ENCODE data around the gene FNBP1.

Gene FNBP1

DNA sequence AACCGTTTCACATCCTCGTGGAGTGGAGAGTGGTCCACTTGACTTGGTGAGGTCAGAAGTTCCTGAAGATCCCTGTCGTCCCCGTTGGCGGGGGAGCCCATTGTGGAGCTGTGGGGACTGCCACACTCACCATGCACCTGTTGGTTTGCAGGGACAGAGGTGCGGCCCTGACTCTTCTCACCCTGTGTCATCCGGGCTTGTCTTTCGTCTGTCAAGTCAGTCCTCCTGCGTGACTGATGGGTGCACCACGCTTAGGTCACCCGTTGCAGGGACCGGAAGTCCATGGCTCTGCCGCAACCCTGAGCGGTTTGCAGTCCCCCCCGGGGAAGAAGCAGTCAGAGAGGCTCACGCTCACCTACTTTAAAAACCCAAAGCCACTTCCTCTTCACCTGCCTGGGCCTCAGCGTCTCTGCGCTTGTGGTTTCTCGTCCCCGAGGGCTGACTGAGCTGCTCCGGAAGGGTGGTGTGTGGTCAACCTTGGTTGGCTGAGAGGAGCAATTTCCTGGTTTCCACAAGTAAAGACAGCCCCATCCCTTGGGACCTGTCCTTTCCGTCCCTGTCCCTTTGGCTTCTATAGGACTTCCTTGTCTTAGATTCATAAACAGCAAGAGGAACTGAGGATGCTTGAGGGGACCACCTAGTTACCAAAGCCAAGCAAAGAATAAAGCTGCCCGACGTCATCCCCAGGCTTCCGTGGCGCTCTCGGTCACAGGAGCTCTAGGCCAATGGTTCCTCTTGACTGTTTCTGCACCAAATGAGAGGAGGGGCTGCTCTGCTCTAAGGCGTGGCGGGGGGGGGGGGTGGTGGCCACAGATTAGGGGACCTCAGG is 154.5 kb downstream of the FNBP1 start:
- peak; percentile 66 to 67 for ATAC-seq

DNA sequence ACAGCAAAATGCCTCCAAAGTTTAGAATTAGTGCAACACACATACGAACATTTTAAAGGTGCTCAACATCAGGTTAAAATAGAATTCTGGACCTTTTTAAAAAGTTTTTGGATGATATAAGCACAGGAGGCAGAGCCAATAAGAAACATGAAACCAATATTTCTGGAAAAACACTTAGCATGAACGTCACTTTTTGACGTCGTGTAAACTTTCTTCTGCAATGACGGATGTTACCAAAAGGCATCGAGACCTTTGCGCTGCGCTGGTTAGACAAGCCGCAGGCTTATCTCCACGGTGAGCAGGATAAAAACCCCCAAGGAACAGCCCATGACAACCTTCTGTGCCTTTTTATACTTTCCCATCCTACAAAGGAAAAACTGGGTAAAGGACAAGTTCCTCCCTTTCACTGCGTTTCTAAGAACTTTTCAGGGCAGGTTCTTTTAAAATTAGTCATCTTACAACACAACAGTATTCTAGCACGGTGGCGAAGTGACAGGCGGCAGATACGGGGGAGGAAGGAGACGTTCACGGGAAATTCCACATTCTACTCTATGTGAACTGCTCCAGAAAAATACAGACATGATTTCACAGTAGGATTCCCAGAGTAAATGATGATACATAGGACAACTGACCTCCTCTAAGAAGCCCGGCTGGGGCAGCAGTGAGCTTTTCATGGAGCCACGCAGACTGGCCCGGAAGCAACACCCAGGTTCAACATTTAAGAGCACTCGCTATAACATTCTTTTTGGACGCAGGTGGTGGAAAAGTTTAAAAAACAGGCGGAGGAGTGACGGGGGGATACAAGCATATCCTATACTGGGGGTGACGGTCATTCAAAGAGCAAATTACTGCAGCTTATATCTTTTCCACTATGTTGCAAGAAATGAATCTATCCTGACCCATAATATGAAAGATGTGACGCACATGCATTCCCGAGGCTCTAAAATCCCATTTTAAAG is 155.4 kb downstream of the FNBP1 start:
- ATAC-seq = peak; percentile 8 to 20

DNA sequence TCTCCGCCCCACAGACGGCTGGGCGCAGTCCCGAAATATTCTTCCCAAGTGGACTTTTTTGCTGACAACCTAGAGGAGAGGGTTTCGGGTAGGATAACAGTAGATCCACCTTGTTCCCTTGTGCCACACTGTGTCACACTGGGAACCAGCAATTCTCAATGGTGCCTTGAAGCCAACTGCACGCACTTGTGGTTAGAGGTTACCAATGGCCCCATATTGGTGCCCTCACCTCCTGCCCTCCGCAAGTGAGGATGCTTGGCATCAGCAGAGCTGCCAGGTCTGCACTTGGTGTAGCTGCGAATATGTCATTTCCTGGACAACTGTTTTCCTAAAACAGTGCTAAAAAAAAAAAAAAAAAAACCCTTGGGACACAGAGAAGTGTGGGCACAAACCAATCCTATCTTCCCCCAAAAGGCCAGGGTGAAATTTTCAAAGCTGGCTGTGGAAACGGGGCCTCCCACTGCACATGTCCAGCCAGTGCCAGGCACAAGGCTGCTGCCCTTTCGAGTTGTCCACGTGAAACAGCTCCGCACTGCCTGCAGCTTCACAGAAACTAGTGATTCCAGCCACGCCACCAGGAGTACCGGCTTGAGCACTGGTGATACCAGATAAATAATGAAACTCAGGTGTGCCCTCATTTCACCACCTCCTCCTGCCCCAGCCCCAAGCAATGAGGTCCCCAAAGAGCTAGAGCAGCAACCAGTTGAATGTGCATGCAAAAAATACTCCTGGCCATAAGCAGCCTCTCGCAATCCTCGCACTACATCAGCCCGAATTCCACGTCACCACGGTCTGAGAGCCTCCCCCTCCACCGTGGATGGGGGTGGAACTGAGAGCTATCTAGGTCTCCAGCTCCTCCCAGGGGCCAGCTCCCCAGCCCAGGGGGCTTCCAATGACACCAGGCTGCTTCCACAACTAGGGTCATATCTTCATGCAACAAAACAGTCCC is 156.5 kb downstream of the FNBP1 start:
- ATAC-seq = no peak

DNA sequence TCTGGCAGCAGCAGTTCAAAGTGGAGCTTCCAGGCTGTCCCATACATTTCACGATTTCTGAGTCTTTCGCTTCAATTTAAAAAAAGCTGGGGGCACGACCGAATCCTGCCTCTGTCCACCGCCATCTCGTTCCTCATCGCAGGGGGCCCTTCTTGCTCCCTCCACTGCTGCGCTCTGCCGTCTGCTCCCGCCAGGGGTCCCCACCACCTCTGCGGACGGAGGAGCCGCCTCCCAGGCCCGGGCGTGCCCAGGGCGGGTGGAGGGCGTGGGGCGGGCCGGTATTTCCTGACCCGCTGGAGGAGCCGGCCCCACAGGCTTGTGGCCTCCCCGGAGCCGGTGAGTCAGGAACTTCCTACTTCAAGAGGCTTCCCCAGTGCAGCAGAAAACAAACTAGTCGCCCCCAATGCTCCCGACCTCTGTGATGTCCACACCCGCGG is 157.3 kb downstream of the FNBP1 start:
- peak; percentile 29 to 32 for ATAC-seq

DNA sequence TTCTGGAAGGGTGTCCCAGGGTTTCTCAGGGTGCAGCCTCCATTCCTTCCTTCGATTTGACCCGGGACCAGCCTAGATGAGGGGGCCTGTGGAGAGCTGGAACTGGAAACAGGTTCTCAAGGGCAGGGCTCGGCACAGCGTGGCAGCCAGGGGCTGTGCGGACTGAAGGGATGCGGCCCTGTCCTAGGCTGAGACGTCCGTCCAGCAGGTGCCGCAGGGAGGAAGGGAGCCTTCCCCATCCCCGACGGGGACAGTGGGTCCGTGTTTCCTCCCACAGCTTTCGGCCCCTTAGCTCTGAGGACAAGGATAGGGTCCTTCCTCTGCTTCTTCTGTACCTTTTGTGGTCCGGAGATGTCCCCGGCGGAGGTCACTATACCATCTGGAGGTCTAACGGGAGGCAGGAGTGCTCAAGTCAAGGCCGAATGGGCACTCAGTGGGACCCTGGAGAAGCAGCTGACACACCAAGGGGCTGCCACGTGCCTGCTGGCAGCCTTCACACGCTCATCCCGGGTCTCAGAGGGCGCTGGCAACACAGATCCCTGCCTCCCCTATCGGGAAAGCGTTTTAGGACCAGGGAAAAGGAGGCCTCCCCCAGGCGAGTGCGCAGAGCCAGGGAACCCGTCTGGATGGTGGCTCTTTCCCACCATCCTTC is 157.8 kb downstream of the FNBP1 start:
- no peak for ATAC-seq

DNA sequence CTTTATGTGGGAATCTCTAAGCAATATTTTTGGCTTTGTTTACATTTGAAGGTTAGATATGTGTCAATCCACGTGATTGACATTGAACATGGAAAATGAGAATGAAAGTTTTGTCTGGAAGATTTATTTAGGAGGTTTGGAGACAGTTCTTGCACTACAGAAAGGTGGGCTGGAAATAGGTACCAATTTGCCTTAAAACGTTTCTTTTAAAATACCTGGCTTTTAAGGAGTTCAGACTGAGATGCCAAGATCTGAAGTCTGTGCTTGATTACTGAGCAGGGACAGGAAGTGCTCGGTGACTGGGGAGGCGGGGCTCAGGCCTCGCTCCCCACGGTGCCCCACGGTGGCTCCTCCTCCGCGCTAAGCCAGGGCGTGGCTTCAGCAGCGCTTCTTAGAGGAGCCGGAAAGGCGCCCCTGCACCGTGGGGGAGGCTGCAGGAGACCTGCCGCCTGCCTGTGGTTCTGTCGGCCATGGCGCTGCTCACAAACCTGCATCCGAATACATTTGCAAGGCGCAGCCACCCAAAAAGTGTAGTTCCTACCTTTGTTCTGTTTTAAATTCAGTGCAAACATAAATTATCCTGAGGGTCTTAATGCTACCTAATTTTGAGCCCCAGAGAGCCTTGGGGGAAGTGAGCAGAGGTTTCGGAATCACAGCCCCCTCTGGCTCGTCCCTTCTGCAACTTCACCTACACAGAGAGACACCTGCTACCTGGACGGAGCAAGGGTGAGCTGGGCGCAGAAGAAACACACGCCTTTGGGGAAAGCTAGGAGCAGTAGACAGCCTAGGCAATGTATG is 158.6 kb downstream of the FNBP1 start:
- peak; percentile 55 to 57 for ATAC-seq

DNA sequence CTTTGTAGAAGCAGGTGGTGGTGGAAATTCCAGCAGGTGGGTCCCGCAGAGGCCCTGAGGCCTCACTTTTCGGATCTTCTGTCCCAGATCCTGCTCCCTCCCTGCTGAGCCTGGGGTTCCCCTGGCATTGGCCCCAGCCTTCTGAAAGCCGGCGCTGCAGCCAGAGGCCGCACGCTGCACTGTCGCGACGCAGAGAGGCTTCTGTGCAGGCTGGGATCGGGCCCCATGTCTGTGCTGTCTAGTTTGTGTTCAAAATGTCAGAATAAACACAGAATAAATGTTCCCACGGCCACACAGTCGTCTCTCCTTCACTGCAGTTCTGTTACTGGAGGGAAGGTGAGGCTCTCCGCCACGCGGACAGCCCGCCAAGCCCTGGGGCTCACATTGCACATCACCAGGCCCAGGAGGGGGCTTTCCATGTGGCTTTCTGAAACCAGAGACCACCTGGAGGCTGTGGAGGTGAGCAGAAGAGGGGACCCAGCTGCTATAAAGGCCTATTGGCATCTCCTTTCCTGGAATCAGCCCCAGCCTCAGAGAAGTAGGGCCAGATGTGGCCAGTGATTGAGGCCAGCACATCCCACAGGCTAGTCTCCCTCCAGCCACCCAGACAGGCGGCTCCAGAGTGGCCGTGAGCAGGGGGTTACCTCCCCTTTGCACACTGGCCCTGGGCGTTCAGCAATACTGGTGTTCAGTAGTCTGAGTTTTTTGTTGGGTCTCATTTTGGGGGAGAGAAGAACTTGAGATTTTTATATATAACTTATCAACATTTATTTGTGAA is 161.3 kb downstream of the FNBP1 start:
- no peak for ATAC-seq

DNA sequence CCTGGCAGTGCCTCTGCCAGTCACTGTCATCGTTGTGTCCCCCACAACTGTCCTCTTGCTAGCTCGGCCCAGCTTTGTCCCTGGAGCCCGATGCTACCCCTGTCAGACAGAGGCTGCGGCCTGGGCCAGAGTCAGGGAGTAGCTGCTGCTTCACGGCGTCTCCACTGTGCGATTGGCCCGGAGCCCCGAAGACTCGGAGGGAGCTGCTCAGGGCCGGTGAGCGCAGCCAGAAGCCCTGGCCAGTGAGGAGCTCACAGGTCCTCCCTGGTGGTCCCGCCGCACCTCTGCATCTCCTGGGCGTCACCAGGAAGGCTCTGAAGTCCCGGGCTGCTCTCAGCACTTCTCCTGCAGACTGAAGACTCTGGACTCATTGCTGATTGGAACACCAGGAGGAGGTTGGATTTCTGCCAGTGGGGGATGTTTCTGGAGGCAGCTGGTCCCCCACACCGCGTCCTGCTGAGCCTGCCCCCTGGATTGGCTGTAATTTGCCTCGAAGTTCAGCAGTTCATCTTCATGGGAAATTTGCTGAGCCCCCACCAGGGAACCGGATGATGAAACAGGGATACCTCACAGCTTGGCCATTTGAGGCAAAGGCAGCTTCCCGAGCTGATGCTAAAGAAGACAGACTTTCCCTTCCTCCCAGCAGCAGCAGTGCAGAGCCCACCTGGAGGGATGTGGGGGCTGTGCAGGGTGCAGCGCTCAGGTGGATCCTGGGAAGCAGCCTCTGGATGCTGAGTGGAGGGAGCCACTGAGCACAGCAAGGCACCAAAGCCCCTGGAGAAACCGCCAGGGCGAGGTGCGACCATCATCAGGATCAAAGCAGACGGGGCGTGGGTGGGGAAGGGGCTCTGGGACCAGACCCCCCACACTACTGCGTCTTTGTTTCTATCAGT is 162.1 kb downstream of the FNBP1 start:
- no peak for ATAC-seq

DNA sequence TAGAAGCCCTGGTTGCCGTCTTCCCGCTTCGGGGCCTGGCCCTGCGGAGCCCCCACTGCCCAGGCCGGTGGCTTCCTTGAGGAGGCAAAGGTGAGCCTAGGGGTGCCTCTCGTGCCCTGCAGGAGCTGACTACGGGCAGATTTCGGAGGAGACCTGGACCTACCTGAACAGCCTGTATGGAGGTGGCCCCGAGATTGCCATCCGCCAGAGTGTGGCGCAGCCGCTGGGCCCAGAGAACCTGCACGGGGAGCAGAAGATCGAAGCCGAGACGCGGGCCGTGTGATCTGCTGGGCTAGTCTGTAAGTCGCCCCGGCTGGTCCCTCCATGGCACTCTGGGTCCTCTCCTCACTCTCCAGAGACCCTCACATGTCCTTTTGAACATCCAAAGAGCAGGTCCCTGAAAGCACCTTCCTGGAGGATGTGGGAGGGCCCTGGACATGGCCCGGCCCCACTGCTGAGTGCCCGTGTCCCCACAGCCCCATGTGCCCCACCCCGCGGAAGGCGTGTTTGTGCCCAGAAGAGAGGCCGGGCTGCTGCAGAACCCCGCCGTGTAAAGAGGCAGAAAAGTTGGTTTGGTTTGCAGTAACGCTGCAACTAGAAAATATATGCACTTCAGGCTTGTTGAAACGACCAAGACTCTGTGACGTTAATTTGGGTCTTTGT is 162.9 kb downstream of the FNBP1 start:
- ATAC-seq = no peak

DNA sequence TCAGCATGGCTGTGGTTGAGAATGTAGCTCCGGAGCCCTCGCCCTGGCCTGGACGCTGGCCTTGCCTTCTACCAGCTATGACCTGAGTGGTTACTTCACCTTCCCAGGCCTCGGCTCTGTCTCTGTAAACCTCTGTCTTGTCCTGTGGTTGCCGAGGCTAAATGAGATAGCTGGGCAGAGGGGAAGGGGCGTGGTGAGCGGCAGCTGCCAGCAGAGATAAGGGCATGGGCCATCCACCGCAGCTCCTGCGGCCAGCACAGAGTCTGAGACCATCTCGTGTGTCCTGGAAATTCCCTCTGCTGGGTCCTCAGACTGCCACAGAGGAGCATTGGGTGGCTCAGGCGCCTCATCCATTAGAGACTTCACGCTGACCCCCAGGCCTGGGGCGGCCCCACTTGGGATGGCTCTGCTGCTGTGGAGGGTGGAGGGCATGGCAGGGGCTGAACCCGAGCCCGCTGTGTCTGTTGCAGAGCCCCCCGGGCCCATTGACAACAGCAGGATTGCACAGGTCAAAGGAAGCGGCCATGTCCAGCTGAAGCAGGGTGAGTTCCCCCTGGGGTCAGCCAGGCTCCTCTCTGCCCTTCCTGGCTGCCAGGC is 163.8 kb downstream of the FNBP1 start:
- no peak for ATAC-seq

DNA sequence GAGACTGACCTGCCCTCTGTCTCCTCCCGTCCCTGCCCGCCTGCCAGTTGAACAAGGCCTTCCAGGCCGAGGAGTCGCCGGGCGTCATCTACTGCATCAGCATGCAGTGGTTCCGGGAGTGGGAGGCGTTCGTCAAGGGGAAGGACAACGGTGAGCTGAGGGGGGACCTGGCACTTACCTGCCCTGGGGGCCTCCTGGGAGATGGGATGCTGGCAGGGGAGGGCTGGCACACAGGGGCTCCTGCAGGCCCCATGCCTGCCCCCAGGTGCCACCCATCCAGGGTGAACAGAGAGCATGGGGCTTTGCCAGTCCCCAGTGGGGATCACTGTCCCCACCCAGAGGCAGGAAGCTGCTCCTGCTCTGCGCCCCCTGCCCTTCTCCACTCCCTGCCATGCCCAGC is 164.7 kb downstream of the FNBP1 start:
- no peak for ATAC-seq

DNA sequence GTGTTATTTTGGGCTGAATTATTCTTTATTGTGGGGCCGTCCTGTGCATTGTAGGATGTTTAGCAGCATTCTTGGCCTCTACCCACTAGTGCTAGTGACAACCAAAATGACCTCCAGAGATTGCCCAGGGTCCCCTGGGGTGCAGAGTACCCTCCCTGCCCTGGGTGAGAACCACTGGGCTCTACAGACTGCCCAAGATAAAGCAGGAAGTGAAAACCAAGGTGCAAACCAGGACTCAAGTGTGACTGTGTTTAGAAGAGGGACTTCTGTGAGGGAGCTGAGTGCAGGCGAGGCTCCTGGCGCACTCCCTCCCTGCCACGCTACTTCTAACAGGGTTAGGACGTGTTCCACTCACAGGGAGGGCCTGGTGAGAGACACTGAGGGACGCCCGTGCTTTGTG is 166.2 kb downstream of the FNBP1 start:
- ATAC-seq = no peak

DNA sequence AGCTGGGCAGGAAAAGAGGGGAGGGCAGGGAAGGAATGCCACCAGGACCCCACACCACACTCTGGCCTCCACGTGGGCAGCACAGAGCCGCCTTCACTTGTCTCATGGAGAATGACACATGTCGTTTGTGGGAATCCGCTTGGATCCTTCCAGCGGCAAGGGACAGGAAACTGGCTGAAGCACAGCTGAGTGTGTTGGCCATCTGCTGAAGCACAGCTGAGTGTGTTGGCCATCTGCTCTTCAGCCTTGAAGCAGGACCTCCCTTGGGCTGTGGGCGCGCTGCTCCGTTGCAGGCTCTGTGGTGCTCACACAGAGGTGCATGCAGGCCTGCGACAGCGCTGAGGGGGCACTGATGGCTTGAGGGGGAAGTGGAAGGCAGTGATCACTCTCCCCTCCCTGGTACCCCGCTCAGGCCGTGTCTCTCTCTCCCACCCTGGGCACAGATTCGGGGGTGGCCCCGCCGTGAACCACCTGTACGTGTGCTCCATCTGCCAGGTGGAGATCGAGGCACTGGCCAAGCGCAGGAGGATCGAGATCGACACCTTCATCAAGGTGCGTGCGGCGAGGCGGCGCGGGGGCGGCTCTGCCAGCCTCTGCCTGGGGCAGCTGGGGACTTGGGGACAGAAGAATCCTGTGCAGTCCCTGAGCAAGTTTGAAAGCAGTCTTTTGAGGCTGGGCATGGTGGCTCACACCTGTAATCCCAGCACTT is 167.1 kb downstream of the FNBP1 start:
- ATAC-seq = no peak

DNA sequence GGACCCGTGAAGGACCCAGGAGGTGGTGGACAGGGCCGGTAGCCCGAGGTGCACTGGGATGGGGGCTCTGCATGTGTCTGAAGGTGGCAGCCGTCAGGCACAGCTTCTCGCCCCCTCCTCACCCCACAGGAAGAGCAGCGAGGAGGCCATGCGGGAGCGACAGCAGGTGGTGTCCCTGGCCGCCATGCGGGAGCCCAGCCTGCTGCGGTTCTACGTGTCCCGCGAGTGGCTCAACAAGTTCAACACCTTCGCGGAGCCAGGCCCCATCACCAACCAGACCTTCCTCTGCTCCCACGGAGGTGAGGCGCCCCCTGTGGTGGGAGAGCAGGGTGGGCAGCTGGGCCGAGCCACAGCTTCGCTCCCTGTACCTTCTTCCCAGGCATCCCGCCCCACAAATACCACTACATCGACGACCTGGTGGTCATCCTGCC is 167.8 kb downstream of the FNBP1 start:
- no peak for ATAC-seq

DNA sequence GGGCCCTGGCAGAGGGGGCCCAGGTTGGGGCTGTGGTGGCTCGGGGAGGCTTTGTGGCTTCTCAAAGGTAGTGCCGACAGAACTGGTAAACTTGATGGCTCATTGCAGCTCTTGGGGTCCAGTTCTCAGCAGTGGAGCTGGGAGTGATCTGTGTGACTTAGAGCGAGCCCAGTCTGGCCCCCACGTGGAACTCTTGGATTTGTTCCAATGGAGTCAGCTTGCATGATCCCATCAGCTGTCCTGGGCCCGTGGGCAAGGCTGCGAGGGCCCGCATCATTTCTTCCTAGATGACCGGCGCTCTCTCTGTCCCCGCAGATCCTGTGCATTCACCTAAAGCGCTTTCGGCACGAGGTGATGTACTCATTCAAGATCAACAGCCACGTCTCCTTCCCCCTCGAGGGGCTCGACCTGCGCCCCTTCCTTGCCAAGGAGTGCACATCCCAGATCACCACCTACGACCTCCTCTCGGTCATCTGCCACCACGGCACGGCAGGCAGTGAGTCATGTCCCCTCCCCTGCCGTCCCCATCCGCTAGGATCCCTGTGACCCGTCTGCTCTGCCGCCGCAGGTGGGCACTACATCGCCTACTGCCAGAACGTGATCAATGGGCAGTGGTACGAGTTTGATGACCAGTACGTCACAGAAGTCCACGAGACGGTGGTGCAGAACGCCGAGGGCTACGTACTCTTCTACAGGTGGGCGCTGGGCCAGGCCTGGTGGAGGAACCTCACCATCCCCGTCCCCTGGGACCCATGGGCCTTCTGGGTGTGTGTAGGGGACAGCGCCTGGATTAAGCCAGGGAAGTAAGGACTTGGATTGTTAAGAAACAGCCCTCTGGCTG is 168.5 kb downstream of the FNBP1 start:
- no peak for ATAC-seq

DNA sequence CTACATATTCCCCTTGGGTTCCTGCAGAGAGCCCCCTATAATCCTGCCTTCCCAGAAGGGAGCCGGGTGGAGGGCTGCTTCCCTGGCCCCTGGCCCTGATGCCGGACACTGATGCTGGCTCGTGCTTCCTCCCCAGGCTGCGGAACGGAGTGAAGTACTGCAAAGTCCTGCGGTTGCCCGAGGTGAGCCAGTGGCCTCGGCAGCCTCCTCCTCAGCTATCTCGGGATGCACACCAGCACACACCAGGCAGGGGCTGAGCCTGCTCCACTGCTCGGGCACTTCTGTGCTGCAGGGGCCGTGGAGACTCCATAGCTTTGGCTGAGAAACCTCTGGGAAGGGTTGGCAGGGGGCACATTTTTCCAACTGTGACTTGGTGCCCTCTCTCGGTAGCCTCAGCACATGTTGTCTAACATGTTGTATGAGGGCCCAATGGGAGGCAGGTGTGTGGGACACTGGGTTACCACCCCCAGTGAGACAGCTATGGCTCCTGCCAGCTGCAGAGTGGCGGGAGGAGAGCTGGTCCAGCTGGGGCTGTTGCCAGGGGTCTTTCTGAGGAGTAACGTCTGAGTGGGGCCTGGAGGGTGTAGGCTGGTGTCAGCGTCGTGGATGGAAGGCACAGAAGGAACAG is 169.3 kb downstream of the FNBP1 start:
- ATAC-seq = no peak
